HL-60 (cell line): ENCODE results near the gene HBA2.

Experiments
- CTCF ChIP-seq: IDR thresholded peaks from one replicate; pipeline ENCODE4 v1.5.1; 2011; ENCODE audit warnings: low read length, control low read depth, inconsistent platforms; ENCODE audit not compliant: insufficient read depth
- SPI1 ChIP-seq: IDR thresholded peaks from 2 replicates; pipeline ENCODE4 v1.6.1; 2012; ENCODE audit warnings: low read depth, mild to moderate bottlenecking, borderline replicate concordance

GRCh38 chr16:193441-193840 lies 20.8 kb downstream of the HBA2 start:
- no peak for TF ChIP-seq CTCF
- TF ChIP-seq SPI1, result no peak
